Adipocyte (in vitro differentiated cells): ENCODE data around the gene SOAT2.
"Not testable (repeated sequence)": the region's sequence is repeated elsewhere in the genome, so short reads cannot be mapped to it uniquely, and the experiment has no call there.

Source experiments
- DNase-seq: peaks from one replicate; pipeline ENCODE4 v3.0.0-alpha.2; 2015; ENCODE audit warnings: low read depth
- H3K27me3 ChIP-seq: replicated peaks from 2 replicates; pipeline ENCODE4 v1.7.0; 2013; ENCODE audit warnings: mild to moderate bottlenecking, low read length, moderate library complexity; ENCODE audit not compliant: control insufficient read depth, insufficient read depth
- H3K36me3 ChIP-seq: 2 replicates; pipeline ENCODE4 v1.7.0; 2013; ENCODE audit warnings: low read length, mild to moderate bottlenecking, moderate library complexity; ENCODE audit not compliant: control insufficient read depth, insufficient read depth, severe bottlenecking
- H3K4me1 ChIP-seq: 2 replicates; pipeline ENCODE4 v1.7.0; 2013; ENCODE audit warnings: mild to moderate bottlenecking, low read length, moderate library complexity; ENCODE audit not compliant: control insufficient read depth, insufficient read depth
- H3K4me3 ChIP-seq: 2 replicates; pipeline ENCODE4 v1.7.0; 2013; ENCODE audit warnings: mild to moderate bottlenecking, low read length, moderate library complexity
- H3K9ac ChIP-seq: 2 replicates; pipeline ENCODE4 v1.7.0; 2013; ENCODE audit warnings: mild to moderate bottlenecking, low read length, moderate library complexity
- H3K9me3 ChIP-seq: 2 replicates; pipeline ENCODE4 v1.7.0; 2013; ENCODE audit warnings: mild to moderate bottlenecking, low read length, moderate library complexity; ENCODE audit not compliant: control insufficient read depth

The SOAT2 gene

DNA sequence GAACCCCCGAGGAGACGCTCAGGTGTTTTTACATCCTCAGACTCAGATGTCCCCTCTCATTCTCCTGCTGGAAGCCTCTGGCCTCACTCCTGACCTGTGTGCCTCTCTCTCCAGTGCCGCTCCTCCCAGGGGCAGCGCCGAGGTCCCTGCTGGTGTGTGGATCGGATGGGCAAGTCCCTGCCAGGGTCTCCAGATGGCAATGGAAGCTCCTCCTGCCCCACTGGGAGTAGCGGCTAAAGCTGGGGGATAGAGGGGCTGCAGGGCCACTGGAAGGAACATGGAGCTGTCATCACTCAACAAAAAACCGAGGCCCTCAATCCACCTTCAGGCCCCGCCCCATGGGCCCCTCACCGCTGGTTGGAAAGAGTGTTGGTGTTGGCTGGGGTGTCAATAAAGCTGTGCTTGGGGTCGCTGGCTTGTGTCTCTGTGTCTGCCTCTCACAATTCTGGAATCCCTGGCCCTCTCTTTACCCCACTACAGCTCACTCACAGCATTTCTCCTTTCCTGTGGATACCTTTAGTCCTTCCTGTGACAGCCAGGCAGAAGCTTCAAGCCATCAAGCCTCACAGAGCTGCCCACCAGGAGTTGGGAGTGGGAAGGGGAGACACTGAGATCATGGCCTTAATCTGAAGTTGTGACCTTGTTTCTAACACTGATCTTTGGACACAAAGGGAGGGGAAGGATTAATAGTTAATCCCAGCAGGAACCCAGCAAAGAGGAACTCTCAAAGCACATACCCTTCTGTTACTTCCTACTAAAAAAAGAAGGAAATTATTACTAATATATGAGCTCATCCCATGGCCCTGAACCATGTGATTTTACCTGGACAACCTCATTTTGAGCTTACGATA, 1.1 kb upstream of the SOAT2 start:
- Histone ChIP-seq H3K27me3 (no peaks in the 10 kb centered on the region), H3K4me3 (no peak overlapping the region), H3K36me3 (peaks cover 17% of the 10 kb centered on the region), H3K9ac (no peak overlapping the region), H3K9me3 (no peaks in the 10 kb centered on the region), H3K4me1 (peaks cover 18% of the 10 kb centered on the region)
- no peak for DNase-seq

DNA sequence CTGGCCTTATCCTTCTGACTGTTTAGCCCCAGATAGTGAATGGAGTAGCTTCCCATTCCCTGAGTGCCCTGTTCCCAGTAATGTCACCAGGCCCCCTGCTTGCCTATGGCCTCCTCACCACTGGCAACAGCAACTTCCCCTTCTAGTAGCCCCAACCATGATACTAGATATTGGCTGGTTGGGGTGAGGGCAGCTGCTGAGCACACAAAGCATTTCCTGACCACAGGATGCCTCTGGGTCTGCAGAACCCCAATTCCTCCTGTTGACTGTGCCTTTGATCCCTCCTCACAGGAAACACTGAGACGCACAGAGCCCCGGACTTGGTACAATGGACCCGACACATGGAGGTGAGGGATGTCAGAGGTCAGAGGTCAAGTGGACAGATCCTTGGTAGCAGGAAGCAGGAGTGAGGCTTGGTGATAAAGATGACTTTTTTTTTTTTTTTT, 597 bp downstream of the SOAT2 start:
- DNase-seq: no peak
- no peak overlapping the region for H3K4me3 ChIP-seq
- peaks cover 9% of the 10 kb centered on the region for H3K4me1 ChIP-seq
- H3K36me3 ChIP-seq: peaks cover 17% of the 10 kb centered on the region
- no peak overlapping the region for H3K9ac ChIP-seq
- H3K27me3 ChIP-seq: no peaks in the 10 kb centered on the region
- H3K9me3 ChIP-seq: no peaks in the 10 kb centered on the region

DNA sequence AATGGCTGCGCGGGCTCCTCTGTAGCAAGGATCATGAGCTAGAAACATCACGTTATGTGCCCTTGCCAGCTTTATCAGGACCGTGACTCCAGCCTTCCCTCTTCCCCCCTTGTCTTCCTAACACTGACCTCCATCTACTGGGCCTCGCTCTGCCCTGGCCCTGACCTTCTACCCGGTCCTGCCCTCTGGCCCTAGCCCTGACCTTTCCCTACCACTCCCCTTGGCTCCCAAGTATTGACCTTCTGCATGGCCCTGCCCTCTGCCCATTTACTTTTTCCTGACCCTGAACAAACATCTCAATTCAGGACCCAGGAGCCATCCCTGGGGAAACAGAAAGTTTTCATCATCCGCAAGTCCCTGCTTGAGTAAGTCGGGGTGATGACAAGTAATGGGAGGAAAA, 2.0 kb downstream of the SOAT2 start:
- H3K4me1 ChIP-seq: peaks cover 4% of the 10 kb centered on the region
- H3K36me3 ChIP-seq: peaks cover 17% of the 10 kb centered on the region
- no peak overlapping the region for H3K9ac ChIP-seq
- no peak overlapping the region for H3K4me3 ChIP-seq
- no peaks in the 10 kb centered on the region for H3K9me3 ChIP-seq
- H3K27me3 ChIP-seq: no peaks in the 10 kb centered on the region
- DNase-seq: no peak

DNA sequence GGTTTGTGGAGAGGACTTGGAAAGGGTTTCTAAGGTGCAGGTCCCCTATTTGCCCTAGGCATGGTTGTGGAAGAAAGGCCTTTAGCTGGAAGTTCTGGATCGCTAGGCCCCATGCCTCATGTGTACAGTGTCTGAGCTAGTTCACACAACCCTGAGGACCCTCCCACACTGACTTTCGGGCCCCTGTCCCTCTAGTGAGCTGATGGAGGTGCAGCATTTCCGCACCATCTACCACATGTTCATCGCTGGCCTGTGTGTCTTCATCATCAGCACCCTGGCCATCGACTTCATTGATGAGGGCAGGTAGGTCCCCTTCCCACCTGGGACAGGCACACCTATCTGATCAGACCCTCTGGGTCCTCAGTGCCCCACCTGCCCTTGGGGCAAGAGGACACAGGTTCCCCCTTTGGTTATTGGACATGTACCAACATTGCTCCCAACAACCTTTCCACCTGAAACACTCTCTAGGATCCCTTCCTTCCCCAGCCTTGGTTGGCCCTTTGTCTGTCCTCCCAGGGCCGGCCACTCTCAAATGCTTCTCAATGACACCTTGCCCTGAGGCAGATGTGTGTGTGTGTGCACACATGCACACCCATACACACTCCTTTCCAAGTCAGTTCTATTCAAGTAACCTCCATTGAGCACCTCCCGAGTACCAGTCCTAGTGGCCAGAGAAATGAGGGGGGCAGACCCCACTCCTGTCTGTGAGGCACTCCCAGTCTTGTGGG, 2.6 kb downstream of the SOAT2 start:
- no peak for DNase-seq
- no peaks in the 10 kb centered on the region for H3K27me3 ChIP-seq

DNA sequence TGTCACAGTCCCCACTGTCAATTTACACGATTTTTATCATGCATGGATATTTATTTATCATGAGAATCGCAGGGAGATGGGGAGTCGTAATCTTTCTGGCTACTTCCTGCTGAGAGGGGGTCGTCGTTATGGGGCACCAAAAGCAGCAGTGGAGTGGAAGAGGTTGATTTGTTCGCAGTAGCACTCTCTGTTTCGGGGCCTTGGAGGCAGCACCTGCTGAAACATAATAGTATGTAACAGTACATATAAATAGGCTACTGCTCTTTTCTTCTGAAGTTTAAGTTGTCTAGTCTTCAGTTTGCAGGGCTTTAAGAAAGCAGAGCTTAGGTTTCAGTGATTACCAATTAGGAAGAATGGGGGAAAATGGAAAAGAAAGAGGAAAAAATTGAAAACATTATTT, 3.8 kb downstream of the SOAT2 start:
- H3K27me3 ChIP-seq: no peaks in the 10 kb centered on the region
- H3K36me3 ChIP-seq: peaks cover 2% of the 10 kb centered on the region
- no peak for DNase-seq
- no peak overlapping the region for H3K4me3 ChIP-seq
- H3K4me1 ChIP-seq: peaks cover 4% of the 10 kb centered on the region
- no peak overlapping the region for H3K9ac ChIP-seq
- no peaks in the 10 kb centered on the region for H3K9me3 ChIP-seq

More for the DNA sequence above, 2.6 kb downstream of the SOAT2 start:
- Histone ChIP-seq H3K4me3 (no peak overlapping the region), H3K4me1 (peaks cover 4% of the 10 kb centered on the region), H3K36me3 (peaks cover 11% of the 10 kb centered on the region), H3K9ac (no peak overlapping the region), H3K9me3 (no peaks in the 10 kb centered on the region)

DNA sequence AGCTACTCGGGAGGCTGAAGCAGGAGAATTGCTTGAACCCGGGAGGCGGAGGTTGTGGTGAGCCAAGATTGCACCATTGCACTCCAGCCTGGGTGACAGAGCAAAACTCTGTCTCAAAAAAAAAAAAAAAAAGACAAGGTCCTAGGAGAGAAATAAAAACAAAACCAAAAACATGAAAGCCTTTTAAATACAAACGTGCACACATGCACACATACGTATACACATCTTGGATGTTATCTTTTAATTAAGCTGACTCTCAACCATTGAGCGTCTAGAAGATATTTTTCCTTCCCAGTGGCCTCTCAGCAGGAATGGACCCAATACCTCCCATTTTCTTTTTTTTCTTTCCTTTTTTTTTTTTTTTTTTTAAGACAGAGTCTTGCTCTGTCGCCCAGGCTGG, 9.1 kb downstream of the SOAT2 start:
- H3K9ac ChIP-seq, H3K9me3 ChIP-seq: not testable (repeated sequence)

DNA sequence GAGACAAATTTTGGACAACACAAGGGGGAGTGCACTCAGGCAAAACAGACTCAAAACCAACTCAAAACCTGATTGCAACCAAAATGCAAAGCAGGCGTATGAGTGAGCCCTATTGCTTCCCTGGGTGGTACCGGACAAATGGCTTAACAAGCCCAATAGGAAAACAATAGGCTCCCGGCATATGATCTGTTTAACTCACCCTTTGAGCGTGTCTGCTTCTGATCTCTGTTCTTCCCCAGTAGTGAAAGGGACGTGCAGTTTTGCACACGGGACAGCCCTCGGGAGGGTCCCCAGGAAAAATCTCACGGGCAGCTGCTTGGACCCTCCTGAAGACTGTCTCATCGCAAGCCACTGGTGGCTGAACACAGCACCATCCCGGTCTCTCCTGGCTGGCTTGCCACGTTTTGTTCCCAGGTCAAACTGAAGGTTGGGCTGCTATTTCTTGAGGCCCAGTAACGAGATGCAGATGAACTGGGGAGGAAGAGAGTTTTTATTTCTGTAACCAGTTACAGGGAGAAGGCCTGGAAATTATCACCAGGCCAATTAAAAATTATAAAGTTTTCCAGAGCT, 9.9 kb downstream of the SOAT2 start:
- Histone ChIP-seq H3K27me3 (no peaks in the 10 kb centered on the region), H3K4me3 (no peak overlapping the region), H3K9ac (no peak overlapping the region), H3K4me1 (no peaks in the 10 kb centered on the region), H3K9me3 (no peaks in the 10 kb centered on the region), H3K36me3 (no peaks in the 10 kb centered on the region)
- DNase-seq: no peak

More for the DNA sequence above, 9.1 kb downstream of the SOAT2 start:
- not testable (repeated sequence) for H3K4me1 ChIP-seq, H3K4me3 ChIP-seq, H3K27me3 ChIP-seq, H3K36me3 ChIP-seq, DNase-seq

DNA sequence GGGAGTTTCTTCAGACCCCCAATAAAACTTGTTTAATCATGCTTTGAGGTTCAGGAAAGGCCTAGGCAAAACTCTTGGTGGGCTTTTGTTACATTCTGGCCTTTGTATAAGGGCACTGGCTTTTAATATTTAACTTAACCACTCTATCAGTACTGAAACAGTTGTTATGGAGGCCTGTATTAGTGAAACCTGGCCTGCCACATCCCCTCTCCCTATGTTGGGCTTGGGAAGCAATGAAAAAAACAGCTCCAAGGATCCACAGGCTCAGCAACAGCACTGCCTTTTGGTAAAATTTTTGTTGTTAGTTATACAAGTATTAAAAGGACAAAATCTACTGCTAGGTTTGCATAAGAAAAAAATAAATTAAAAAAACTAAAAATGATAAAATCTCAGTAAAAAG, 10.7 kb downstream of the SOAT2 start:
- no peak for DNase-seq
- no peaks in the 10 kb centered on the region for H3K27me3 ChIP-seq
- no peaks in the 10 kb centered on the region for H3K4me1 ChIP-seq
- no peaks in the 10 kb centered on the region for H3K36me3 ChIP-seq
- no peaks in the 10 kb centered on the region for H3K9me3 ChIP-seq
- no peak overlapping the region for H3K4me3 ChIP-seq
- no peak overlapping the region for H3K9ac ChIP-seq

DNA sequence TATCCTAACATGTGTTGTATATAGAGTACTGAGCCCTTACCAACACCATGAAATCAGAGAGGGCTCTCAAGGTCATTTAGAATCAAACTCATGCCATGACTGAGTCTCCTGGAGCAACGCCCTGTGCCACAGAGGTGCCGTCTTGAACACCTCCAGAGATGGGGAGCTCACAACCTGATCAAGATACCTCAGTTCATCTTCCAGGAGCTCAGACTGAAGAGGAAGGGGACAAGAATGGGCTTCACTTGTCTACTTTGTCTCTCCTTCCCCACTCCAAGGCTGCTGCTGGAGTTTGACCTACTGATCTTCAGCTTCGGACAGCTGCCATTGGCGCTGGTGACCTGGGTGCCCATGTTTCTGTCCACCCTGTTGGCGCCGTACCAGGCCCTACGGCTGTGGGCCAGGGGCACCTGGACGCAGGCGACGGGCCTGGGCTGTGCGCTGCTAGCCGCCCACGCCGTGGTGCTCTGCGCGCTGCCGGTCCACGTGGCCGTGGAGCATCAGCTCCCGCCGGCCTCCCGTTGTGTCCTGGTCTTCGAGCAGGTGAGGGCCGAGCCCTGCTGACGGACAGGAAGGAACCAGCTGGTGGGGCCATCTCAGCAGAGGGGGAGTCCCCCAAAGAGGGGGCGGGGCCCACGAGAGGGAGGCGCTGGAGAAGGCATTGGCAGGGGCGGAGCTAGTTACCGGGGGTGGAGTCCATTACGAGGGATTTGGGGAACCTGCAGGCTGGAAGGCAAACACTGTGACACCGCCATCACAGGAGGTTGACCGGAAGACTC, 12.0 kb downstream of the SOAT2 start:
- Histone ChIP-seq H3K9ac (no peak overlapping the region), H3K9me3 (no peaks in the 10 kb centered on the region), H3K4me3 (no peak overlapping the region), H3K27me3 (no peaks in the 10 kb centered on the region), H3K36me3 (no peaks in the 10 kb centered on the region), H3K4me1 (no peaks in the 10 kb centered on the region)
- DNase-seq: no peak

DNA sequence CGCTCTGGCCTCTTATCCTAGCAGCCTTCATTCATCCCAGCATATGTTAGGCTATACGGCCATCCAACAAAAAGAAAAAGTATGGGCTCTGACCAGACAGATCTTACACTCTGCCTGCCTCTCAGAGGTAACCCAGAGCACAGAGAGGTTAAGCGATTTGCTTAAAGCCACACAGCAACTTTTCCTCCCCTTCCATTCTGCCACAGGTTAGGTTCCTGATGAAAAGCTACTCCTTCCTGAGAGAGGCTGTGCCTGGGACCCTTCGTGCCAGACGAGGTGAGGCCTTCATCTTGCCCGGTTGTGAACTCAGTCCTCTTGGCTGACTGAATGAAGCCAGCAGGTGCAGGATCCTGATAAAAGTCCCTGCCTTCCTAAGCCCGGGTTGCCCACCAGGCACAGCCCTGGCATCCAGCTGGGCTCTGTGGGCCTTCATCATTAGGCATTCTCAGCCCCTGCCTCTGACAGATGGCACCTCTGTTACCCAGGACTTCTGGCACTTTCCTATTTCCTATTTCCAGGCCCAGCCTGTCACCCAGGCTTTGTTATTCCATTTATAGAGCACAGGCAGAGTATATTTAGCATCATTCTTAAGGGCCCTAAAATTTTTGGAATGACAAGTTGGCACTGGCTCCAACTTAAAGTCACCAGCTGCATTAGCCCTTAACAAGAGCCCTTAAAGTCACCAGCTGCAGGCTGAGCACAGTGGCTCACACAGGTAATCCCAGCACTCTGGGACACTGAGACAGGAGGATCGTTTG, 12.8 kb downstream of the SOAT2 start:
- Histone ChIP-seq H3K36me3 (no peaks in the 10 kb centered on the region), H3K4me3 (no peak overlapping the region), H3K4me1 (no peaks in the 10 kb centered on the region), H3K9me3 (no peaks in the 10 kb centered on the region), H3K27me3 (no peaks in the 10 kb centered on the region), H3K9ac (no peak overlapping the region)
- DNase-seq: no peak
